Measurements from ENCODE around the gene MKNK1.

MKNK1 gene

DNA sequence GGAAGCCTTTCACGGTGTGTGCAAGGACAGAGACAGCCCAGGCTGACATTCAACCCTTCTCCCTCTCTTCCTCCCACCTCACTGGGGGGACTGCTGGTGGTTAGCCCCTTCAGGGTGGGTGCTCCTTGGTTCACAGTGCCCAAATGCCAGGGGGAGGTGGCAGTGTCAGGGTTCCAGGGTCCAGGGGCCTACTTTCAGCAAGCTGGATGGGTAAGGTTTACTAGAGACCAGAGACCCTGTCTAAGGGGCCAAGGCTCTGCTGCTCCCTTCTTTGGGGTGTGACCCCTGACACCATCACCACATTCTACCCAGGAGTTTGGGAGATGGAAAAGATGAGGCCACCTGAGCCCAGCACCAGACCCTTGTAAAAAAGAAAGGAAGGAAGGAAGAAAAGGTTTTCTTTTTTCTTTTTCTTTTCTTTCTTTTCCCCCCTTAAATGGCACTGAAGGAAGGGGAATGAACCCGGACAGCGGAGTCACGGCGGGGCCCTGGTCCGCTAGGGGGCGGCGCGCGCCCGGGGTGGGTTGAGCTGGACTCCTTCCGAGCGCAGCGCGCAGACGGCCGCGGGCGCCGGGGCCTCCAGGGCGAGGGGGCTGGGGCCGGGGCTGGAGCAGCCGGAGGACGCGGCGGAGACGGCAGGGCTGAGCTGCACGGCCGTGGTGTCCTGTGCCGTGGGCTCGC, 71.4 kb downstream of the MKNK1 start:
- H3K27me3 ChIP-seq (ENCODE audit: insufficient read depth, low read depth, severe bottlenecking): no peaks in the 10 kb centered on the region
- H3K9me3 ChIP-seq (ENCODE audit: severe bottlenecking): no peaks in the 10 kb centered on the region
- no peak overlapping the region for H3K4me3 ChIP-seq (ENCODE audit: low read depth, low read length)
- TF ChIP-seq, protein P1, sequence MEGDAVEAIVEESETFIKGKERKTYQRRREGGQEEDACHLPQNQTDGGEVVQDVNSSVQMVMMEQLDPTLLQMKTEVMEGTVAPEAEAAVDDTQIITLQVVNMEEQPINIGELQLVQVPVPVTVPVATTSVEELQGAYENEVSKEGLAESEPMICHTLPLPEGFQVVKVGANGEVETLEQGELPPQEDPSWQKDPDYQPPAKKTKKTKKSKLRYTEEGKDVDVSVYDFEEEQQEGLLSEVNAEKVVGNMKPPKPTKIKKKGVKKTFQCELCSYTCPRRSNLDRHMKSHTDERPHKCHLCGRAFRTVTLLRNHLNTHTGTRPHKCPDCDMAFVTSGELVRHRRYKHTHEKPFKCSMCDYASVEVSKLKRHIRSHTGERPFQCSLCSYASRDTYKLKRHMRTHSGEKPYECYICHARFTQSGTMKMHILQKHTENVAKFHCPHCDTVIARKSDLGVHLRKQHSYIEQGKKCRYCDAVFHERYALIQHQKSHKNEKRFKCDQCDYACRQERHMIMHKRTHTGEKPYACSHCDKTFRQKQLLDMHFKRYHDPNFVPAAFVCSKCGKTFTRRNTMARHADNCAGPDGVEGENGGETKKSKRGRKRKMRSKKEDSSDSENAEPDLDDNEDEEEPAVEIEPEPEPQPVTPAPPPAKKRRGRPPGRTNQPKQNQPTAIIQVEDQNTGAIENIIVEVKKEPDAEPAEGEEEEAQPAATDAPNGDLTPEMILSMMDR (IDR thresholded peaks at IDR 0.05; ENCODE audit: low read depth, low read length): peak; percentile 54
- no peak for DNase-seq
- no peak overlapping the region for H3K27ac ChIP-seq
- H3K36me3 ChIP-seq: no peaks in the 10 kb centered on the region

DNA sequence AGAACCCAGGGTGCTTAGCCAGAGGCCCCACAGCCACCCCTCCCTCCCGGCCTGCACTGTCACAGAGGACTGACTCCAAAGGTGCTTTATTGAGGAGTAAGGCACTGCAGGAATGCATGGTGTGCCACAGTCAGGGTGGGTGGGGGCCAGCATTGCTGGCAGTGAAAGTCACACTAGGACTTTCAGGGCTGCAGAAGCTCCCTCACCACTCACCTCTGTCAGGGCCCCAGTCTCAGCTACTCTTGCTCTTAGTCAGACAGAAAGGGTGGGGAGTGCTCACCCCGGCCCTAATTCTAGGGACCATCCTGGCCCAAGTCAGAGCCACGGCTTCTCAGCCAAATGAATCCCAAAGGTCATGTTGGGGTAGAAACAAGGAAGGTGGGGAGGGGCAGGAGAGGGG, 72.0 kb downstream of the MKNK1 start:
- H3K36me3 ChIP-seq: no peaks in the 10 kb centered on the region
- TF ChIP-seq, protein P1 (IDR thresholded peaks at IDR 0.05; ENCODE audit: low read depth, low read length): no peak
- H3K27ac ChIP-seq: no peak overlapping the region
- no peak overlapping the region for H3K4me3 ChIP-seq (ENCODE audit: low read depth, low read length)
- H3K9me3 ChIP-seq (ENCODE audit: severe bottlenecking): no peaks in the 10 kb centered on the region
- H3K27me3 ChIP-seq (ENCODE audit: insufficient read depth, low read depth, severe bottlenecking): no peaks in the 10 kb centered on the region
- DNase-seq: no peak

DNA sequence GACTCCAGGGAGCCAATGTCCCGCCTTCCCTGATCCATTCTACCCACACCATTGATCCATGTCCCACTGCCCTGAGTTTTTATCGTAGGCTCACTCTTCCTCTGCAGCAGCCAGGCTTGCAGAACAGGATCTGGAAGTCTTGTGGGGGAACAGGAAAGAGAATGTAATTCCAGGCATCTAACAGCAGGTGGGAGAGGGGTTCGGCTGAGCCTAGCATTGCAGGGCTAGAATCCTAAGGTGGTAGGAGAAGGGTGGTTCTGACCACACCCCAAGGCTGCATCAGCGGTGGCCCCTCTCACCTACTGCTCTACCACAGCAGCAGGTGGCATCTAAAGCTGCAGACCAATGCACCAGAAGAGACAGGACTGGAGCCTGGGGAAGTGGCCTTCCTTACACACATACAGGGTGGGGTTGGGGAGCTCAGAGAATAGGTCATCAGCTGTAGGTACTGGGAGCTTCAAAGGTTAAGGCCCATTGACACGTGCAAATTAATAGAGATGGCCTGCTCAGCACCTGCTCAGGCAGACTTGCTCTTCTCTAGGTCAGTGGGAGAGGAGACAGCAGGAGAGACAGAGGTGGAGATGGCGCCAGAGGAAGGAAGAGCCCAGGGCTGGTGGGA, 73.2 kb downstream of the MKNK1 start:
- Histone ChIP-seq H3K27me3 (ENCODE audit: insufficient read depth, low read depth, severe bottlenecking) (no peaks in the 10 kb centered on the region), H3K27ac (no peak overlapping the region), H3K36me3 (no peaks in the 10 kb centered on the region), H3K4me3 (ENCODE audit: low read depth, low read length) (no peak overlapping the region), H3K9me3 (ENCODE audit: severe bottlenecking) (no peaks in the 10 kb centered on the region)
- DNase-seq: no peak
- TF ChIP-seq, protein P1 (IDR thresholded peaks at IDR 0.05; ENCODE audit: low read depth, low read length): peak; percentile 36; the same call in 1 of the 2 replicates

DNA sequence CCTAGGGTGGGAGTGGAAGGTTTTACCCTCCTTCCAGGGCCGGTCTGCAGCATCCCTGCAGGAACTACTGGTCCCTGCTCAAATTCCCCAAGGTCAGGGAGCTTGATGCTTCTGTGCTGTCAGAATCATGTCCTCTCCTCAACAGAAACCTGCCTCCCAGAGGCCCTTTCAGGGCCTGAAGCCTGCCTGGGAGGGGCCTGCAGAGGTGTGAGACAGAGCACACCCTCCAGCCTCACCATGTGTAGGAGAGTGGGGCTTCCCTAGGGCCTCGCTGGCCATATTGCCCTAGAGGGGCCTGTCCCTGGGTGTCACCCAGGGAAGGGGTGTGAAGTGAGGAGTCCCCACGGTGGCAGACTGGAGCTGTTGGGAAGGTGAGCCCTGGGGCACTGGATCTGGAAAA, 73.8 kb downstream of the MKNK1 start:
- H3K27ac ChIP-seq: peak overlapping the region; percentile 73
- no peaks in the 10 kb centered on the region for H3K36me3 ChIP-seq
- no peaks in the 10 kb centered on the region for H3K27me3 ChIP-seq (ENCODE audit: insufficient read depth, low read depth, severe bottlenecking)
- DNase-seq: no peak
- H3K4me3 ChIP-seq (ENCODE audit: low read depth, low read length): no peak overlapping the region
- no peaks in the 10 kb centered on the region for H3K9me3 ChIP-seq (ENCODE audit: severe bottlenecking)
- TF ChIP-seq, protein P1 (IDR thresholded peaks at IDR 0.05; ENCODE audit: low read depth, low read length): no peak

DNA sequence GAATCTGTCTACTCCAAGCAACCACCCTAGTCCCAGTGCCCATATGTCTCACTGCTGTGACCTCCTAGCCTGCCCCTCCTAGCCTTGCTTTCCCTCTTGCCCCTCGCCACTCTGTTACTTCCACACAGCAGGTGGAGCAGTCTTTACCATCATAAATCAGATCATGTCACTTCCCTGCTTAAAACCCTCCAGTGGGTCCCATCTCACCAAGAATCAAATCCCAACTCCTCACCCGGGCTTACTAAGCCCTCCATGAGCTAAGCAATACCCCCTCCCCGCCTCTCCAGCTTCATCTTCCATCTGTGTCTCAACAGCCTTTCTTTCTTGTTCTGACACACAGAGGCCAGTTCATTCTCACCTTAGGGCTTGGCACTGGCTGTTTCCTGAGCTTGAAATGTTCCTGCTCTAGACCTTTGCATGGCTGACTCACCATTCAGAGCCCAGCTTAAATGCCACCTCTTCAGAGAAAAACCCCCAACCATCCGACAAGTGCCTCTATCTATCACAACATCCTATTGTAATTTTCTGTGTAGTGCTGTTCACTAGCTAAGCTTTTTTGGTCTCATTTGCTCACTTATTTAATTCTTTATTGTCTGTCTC, 74.9 kb downstream of the MKNK1 start:
- Histone ChIP-seq H3K27ac (peak overlapping the region; percentile 73), H3K4me3 (ENCODE audit: low read depth, low read length) (peak overlapping the region; percentile 1; the same call in 1 of the 2 replicates), H3K27me3 (ENCODE audit: insufficient read depth, low read depth, severe bottlenecking) (no peaks in the 10 kb centered on the region), H3K9me3 (ENCODE audit: severe bottlenecking) (no peaks in the 10 kb centered on the region), H3K36me3 (no peaks in the 10 kb centered on the region)
- TF ChIP-seq, protein P1 (IDR thresholded peaks at IDR 0.05; ENCODE audit: low read depth, low read length): no peak
- peak; percentile 87 for DNase-seq

Data from WERI-Rb-1 (cell line).